OCI-LY1 (cell line): ENCODE results near the gene SAMD13.
A peak's percentile ranks its signal among the peaks of the same experiment; 100 is the strongest.

ENCODE experiments used
- H2AFZ ChIP-seq: fragments of 200-600 bp; sonication (generic), shearing (Covaris generic); 2 replicates; pipeline ENCODE4 v1.6.0; 2014; ENCODE audit warnings: antibody characterized with exemption, mild to moderate bottlenecking, low read length
- H3F3A ChIP-seq: fragments of 200-600 bp; sonication (generic), shearing (Covaris generic); 2 replicates; pipeline ENCODE4 v1.6.0; 2014; ENCODE audit warnings: mild to moderate bottlenecking, antibody characterized with exemption, low read length, moderate library complexity; ENCODE audit not compliant: insufficient read depth
- H3K27ac ChIP-seq: fragments of 200-600 bp; sonication (generic); 2 replicates; pipeline ENCODE4 v1.5.1; 2014; ENCODE audit warnings: low read length, mixed run types, mild to moderate bottlenecking, low read depth; ENCODE audit not compliant: poor library complexity, severe bottlenecking
- H3K27me3 ChIP-seq: fragments of 200-600 bp; sonication (generic); 2 replicates; pipeline ENCODE4 v1.6.0; 2014; ENCODE audit warnings: antibody characterized with exemption, mild to moderate bottlenecking, low read length, moderate library complexity; ENCODE audit not compliant: insufficient read depth
- H3K36me3 ChIP-seq: fragments of 200-600 bp; sonication (generic); 2 replicates; pipeline ENCODE4 v1.6.1; 2014; ENCODE audit warnings: mild to moderate bottlenecking, antibody characterized with exemption, low read length, moderate library complexity, mixed read lengths; ENCODE audit not compliant: insufficient read depth
- H3K4me1 ChIP-seq: fragments of 200-600 bp; sonication (generic); 2 replicates; pipeline ENCODE4 v1.5.1; 2014; ENCODE audit warnings: mild to moderate bottlenecking, low read length, moderate library complexity; ENCODE audit not compliant: insufficient read depth, severe bottlenecking
- H3K4me2 ChIP-seq: fragments of 200-600 bp; sonication (generic), shearing (Covaris generic); 2 replicates; pipeline ENCODE4 v1.6.1; 2014; ENCODE audit warnings: low read length
- H3K4me3 ChIP-seq: fragments of 200-600 bp; sonication (generic); 2 replicates; pipeline ENCODE4 v1.5.1; 2014; ENCODE audit warnings: low read length, low read depth, mild to moderate bottlenecking, mixed read lengths; ENCODE audit not compliant: poor library complexity, severe bottlenecking
- H3K79me2 ChIP-seq: fragments of 200-600 bp; shearing (Covaris generic); 2 replicates; pipeline ENCODE4 v1.6.1; 2016; ENCODE audit warnings: mixed run types, low read length, mixed read lengths; ENCODE audit not compliant: insufficient read depth
- H3K9ac ChIP-seq: fragments of 200-600 bp; sonication (generic), shearing (Covaris generic); 2 replicates; pipeline ENCODE4 v1.6.1; 2014; ENCODE audit warnings: mild to moderate bottlenecking, low read length, mixed read lengths
- H3K9me2 ChIP-seq: fragments of 200-600 bp; sonication (generic), shearing (Covaris generic); 2 replicates; pipeline ENCODE4 v1.6.1; 2014; ENCODE audit warnings: low read depth, mild to moderate bottlenecking, low read length, mixed read lengths
- H3K9me3 ChIP-seq: fragments of 200-600 bp; shearing (Covaris generic); 2 replicates; pipeline ENCODE4 v1.6.1; 2014; ENCODE audit warnings: low read length, mixed read lengths
- H4K20me1 ChIP-seq: fragments of 200-600 bp; sonication (generic), shearing (Covaris generic); 2 replicates; pipeline ENCODE4 v1.6.0; 2016; ENCODE audit warnings: mild to moderate bottlenecking, low read length; ENCODE audit not compliant: insufficient read depth
- EZH2 ChIP-seq: fragments of 200-600 bp; sonication (generic), shearing (Covaris generic); IDR thresholded peaks from 2 replicates; pipeline ENCODE4 v1.8.0; 2017; ENCODE audit warnings: borderline replicate concordance, mixed run types, mild to moderate bottlenecking, antibody characterized with exemption, low read length, moderate library complexity, mixed read lengths
- TF ChIP-seq, protein P1 (sequence below): fragments of 200-600 bp; sonication (generic), shearing (Covaris generic); IDR thresholded peaks from 2 replicates; pipeline ENCODE4 v1.5.1; 2017; ENCODE audit warnings: mild to moderate bottlenecking, antibody characterized with exemption, low read length, moderate library complexity, mixed read lengths

SAMD13 gene

DNA sequence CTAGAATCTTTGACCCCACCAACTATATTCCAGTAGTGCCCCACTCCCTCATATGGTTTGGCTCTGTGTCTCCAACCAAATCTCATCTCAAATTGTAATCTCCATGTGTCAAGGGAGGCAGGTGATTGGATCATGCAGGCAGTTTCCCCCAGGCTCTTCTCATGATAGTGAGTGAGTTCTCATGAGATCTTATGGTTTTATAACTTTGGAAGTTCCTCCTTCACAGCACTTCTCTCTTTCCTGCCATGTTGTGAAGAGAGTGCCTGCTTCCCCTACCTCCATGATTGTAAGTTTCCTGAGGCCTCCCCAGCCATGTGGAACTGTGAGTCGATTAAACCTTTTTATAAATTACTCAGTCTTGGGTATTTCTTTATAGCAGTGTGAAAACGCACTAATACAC lies 7.7 kb upstream of the SAMD13 start:
- Histone ChIP-seq H3K9ac (no peak overlapping the region), H3K4me3 (no peak overlapping the region), H3K4me1 (peaks cover 25% of the 10 kb centered on the region), H3K9me3 (peaks cover 5% of the 10 kb centered on the region; the same call in 1 of the 2 replicates), H3F3A (no peaks in the 10 kb centered on the region), H3K36me3 (no peaks in the 10 kb centered on the region; the same call in 1 of the 2 replicates), H3K27me3 (no peaks in the 10 kb centered on the region), H2AFZ (no peak overlapping the region), H3K4me2 (no peak overlapping the region), H3K9me2 (no peaks in the 10 kb centered on the region), H3K27ac (no peak overlapping the region), H4K20me1 (no peaks in the 10 kb centered on the region), H3K79me2 (no peaks in the 10 kb centered on the region)
- TF ChIP-seq EZH2, result no peak
- TF ChIP-seq, protein P1, sequence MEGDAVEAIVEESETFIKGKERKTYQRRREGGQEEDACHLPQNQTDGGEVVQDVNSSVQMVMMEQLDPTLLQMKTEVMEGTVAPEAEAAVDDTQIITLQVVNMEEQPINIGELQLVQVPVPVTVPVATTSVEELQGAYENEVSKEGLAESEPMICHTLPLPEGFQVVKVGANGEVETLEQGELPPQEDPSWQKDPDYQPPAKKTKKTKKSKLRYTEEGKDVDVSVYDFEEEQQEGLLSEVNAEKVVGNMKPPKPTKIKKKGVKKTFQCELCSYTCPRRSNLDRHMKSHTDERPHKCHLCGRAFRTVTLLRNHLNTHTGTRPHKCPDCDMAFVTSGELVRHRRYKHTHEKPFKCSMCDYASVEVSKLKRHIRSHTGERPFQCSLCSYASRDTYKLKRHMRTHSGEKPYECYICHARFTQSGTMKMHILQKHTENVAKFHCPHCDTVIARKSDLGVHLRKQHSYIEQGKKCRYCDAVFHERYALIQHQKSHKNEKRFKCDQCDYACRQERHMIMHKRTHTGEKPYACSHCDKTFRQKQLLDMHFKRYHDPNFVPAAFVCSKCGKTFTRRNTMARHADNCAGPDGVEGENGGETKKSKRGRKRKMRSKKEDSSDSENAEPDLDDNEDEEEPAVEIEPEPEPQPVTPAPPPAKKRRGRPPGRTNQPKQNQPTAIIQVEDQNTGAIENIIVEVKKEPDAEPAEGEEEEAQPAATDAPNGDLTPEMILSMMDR, result no peak

DNA sequence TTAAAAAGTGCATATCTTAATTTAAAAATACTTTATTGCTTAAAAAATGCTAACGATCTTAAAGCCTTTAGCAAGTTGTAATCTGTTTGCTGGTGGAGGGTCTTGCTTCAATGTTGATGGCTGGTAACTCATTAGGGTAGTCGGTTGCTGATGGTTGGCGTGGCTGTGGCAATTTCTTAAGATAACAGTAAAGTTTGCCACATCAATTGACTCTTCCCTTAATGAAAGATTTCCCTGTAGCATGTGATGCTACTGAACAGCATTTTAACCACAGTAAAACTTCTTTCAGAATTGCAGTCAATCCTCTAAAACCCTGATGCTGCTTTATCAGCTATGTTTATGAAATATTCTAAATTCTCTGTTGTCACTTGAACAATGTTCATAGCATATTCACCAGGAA lies 6.8 kb upstream of the SAMD13 start:
- Histone ChIP-seq H3K4me3 (no peak overlapping the region), H3K27me3 (no peaks in the 10 kb centered on the region), H3K36me3 (no peaks in the 10 kb centered on the region), H3K9me3 (no peaks in the 10 kb centered on the region), H3K4me2 (no peak overlapping the region), H3K9me2 (no peaks in the 10 kb centered on the region), H3K4me1 (peaks cover 29% of the 10 kb centered on the region), H3K9ac (no peak overlapping the region), H2AFZ (no peak overlapping the region), H3F3A (no peaks in the 10 kb centered on the region), H3K79me2 (no peaks in the 10 kb centered on the region), H4K20me1 (no peaks in the 10 kb centered on the region), H3K27ac (no peak overlapping the region)
- no peak for TF ChIP-seq EZH2
- TF ChIP-seq, protein P1, result no peak

DNA sequence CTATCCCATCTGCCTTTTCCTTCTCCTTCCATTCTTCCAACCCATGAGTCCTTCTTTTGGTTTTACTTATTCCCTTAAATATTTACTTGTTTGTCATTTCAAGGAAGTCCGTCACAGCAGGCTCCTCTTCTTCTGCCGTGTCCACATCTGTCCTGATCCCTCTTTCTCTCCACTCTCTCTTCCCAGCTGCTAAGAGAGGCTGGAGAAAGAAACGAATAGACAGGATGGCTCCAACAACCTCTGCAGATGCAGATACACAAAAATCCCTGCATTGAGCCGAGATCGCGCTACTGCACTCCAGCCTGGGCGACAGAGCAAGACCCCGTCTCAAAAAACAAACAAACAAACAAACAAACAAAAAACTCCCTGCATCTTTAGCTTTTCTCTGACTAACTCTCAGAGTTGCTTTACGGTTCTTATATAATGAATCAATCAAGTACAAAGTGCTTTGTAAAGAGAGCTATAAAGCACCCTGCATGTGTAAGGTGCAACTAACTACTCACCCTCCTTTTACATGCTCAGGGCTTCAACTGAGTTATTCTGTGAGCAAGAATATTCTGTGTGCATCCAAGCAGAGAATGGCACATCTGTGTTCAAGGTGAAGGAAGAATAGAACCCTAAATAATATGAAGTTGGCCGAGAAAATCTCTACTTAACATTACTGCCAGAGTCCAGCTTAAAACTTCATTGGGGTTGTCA lies 3.8 kb upstream of the SAMD13 start:
- H3F3A ChIP-seq, result peaks cover 6% of the 10 kb centered on the region; the same call in 1 of the 2 replicates
- no peak for TF ChIP-seq EZH2
- TF ChIP-seq, protein P1, result no peak
- no peaks in the 10 kb centered on the region for H3K79me2 ChIP-seq
- H3K9me3 ChIP-seq, result no peaks in the 10 kb centered on the region
- H4K20me1 ChIP-seq, result no peaks in the 10 kb centered on the region
- H3K27ac ChIP-seq, result peak overlapping the region; percentile 97
- H3K27me3 ChIP-seq, result no peaks in the 10 kb centered on the region
- 0 out of 2 replicates have a peak overlapping the region, but pooled peaks have one; percentile 18 for H2AFZ ChIP-seq
- no peaks in the 10 kb centered on the region for H3K36me3 ChIP-seq
- H3K4me3 ChIP-seq, result peak overlapping the region; percentile 76
- H3K9ac ChIP-seq, result peak overlapping the region; percentile 87
- peaks cover 58% of the 10 kb centered on the region for H3K4me1 ChIP-seq
- H3K9me2 ChIP-seq, result no peaks in the 10 kb centered on the region
- peak overlapping the region; percentile 87 for H3K4me2 ChIP-seq
